ENCODE data around the gene BORCS5. TPM values are rescaled to one million over a fixed set of nuclear protein-coding genes. Genes with fewer than 3 reads are reported as not detected.
"Not testable (repeated sequence)": the region's sequence is repeated elsewhere in the genome, so short reads cannot be mapped to it uniquely, and the experiment has no call there.

The BORCS5 gene
- total and polyA plus RNA-seq, 7 donors = 4.3 to 13.3 (median 11.0) TPM

DNA sequence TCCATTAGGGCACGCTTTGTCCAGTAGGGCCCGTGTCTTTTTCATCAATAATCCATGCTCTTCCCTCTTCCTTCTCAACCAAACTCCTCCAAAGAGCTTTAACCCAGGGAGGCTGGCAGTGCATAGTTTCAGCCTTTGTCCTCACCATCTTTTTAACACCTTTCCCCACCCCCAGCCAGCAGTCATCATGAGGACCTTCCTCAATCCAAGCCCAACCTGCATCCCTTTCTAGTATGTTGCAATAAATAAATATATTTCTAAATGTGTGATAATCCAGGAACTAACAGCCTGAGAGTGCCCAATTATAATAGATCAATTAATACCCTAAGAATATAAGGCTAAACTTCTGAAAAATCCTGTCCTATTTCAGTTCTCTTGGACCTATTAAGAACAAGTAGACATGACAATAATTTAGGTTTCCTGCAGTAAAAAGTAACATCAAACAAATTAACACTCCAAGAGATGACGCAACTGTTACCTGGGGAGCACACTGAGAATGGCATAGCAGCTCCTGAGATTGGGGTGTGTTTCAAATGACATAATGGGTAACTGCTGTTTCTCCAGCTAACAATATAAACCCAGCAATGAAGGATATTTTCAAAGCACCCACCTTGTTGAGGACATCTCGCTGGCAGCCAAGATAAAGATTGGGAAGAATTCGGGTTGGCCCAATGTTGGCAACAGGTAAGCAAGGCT, 143.2 kb downstream of the BORCS5 start:
- no peak for DNase-seq
- H3K27me3 ChIP-seq (ENCODE audit: insufficient read depth in 3 of 3, low read length in 2 of 3) = no peaks in the 10 kb centered on the region
- 90 to 95% (median 90%) methylated on average over 5 of the region's 5 CpGs for WGBS, 3 donors
- peaks cover 0 to 10% of the 10 kb centered on the region in 2 donors for H3K36me3 ChIP-seq (ENCODE audit: insufficient read depth in 1 of 2, low read depth in 1 of 2)
- intact Hi-C loops (cut with DNase I) = no loop called here
- no peak overlapping the region for H3K27ac ChIP-seq
- no peak for TF ChIP-seq CTCF (IDR thresholded peaks at IDR 0.05)
- H3K9me3 ChIP-seq = no peaks in the 10 kb centered on the region
- peaks cover 10% of the 10 kb centered on the region for H3K4me1 ChIP-seq
- ATAC-seq = no peak
- no peak overlapping the region for H3K4me3 ChIP-seq

GRCh38 chr12:12501121-12501520, 144.2 kb downstream of the BORCS5 start:
- no peak overlapping the region for H3K27ac ChIP-seq
- DNase-seq (no peak), ATAC-seq (no peak)
- WGBS, 3 donors = 61 to 70% (median 64%) methylated on average over 3 of the region's 3 CpGs
- H3K9me3 ChIP-seq = no peaks in the 10 kb centered on the region
- intact Hi-C loops (cut with DNase I) = no loop called here
- H3K36me3 ChIP-seq (ENCODE audit: insufficient read depth in 1 of 2, low read depth in 1 of 2) = peaks cover 0 to 10% of the 10 kb centered on the region in 2 donors
- no peak overlapping the region for H3K4me3 ChIP-seq
- H3K4me1 ChIP-seq = peaks cover 15% of the 10 kb centered on the region
- no peaks in the 10 kb centered on the region for H3K27me3 ChIP-seq (ENCODE audit: insufficient read depth in 3 of 3, low read length in 2 of 3)
- TF ChIP-seq CTCF (IDR thresholded peaks at IDR 0.05) = no peak

GRCh38 chr12:12502130-12502814, 145.4 kb downstream of the BORCS5 start:
- H3K27me3 ChIP-seq (ENCODE audit: insufficient read depth in 3 of 3, low read length in 2 of 3); DNase-seq; H3K4me3 ChIP-seq; H3K27ac ChIP-seq; H3K36me3 ChIP-seq (ENCODE audit: insufficient read depth in 1 of 2, low read depth in 1 of 2); intact Hi-C loops (cut with DNase I); H3K9me3 ChIP-seq; ATAC-seq: not testable (repeated sequence)
- H3K4me1 ChIP-seq = peaks cover 26% of the 10 kb centered on the region
- 89 to 92% (median 89%) methylated on average over 7 of the region's 7 CpGs for WGBS, 3 donors

- Histone ChIP-seq H3K4me1 (peaks cover 27% of the 10 kb centered on the region), H3K27me3 (ENCODE audit: insufficient read depth in 3 of 3, low read length in 2 of 3) (no peaks in the 10 kb centered on the region), H3K9me3 (no peaks in the 10 kb centered on the region), H3K4me3 (no peak overlapping the region), H3K36me3 (ENCODE audit: insufficient read depth in 1 of 2, low read depth in 1 of 2) (peaks cover 0 to 4% of the 10 kb centered on the region in 2 donors), H3K27ac (no peak overlapping the region)
- no peak for DNase-seq
- WGBS, 3 donors = 90 to 93% (median 91%) methylated on average over 5 of the region's 5 CpGs
- no peak for ATAC-seq
- TF ChIP-seq CTCF (IDR thresholded peaks at IDR 0.05) = no peak
- intact Hi-C loops (cut with DNase I) = no loop called here
Measured at GRCh38 chr12:12502815-12503151, 145.9 kb downstream of the BORCS5 start.

DNA sequence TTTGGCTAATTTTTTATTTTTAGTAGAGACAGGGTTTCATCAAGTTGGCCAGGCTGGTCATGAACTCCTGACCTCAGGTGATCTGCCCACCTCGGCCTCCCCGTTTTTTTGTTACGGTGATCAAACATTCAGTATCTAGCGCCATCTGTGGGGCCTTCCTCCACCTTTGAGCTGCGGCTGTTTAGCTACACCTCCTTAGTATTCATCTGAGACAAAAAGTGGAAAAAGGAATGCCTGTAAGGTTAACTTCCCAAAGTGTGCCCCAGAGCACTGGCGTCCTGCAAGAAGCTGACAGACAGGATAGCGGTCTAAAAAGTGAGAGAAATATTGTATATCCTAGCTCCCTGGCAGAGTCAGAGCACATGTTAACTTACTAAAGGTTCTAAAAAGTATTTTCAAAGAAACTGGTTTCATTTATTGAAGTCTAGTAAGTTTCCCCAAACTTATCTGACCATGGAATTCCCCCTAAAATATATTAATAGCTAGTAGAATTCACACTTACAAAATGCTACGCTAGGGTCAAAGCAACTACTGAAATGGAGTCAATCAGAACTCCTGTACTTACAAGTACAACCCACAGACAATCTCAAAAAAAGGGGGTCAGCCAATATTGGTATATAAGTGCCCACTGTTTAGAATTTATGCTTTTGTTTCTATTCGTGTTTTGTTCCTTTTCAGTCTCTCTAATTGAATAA, 146.7 kb downstream of the BORCS5 start:
- WGBS, 3 donors = 90 to 95% (median 93%) methylated on average over 9 of the region's 9 CpGs
- H3K36me3 ChIP-seq (ENCODE audit: insufficient read depth in 1 of 2, low read depth in 1 of 2) = peaks cover 0 to 2% of the 10 kb centered on the region in 2 donors
- H3K4me1 ChIP-seq = peaks cover 31% of the 10 kb centered on the region
- no peaks in the 10 kb centered on the region for H3K27me3 ChIP-seq (ENCODE audit: insufficient read depth in 3 of 3, low read length in 2 of 3)
- no peak for ATAC-seq
- DNase-seq = no peak
- intact Hi-C loops (cut with DNase I) = no loop called here
- no peak overlapping the region for H3K4me3 ChIP-seq
- H3K27ac ChIP-seq = no peak overlapping the region
- H3K9me3 ChIP-seq = no peaks in the 10 kb centered on the region
- no peak for TF ChIP-seq CTCF (IDR thresholded peaks at IDR 0.05)

Measured in psoas muscle (tissue), 8 donors.